Body of pancreas (tissue), 4 donors: ENCODE measurements around the gene BOD1L1.

Experiments used
- CTCF ChIP-seq, 7 experiments: fragments of 450-650 bp in 4 of 7; fragments of 200-600 bp in 3 of 7; sonication (generic) in 3 of 7; IDR thresholded peaks; one replicate each; pipeline ENCODE4 v1.5.1; 2016 to 2019; ENCODE audit warnings: antibody characterized with exemption in 7 of 7
- POLR2A ChIP-seq, 3 donors: fragments of 450-650 bp; IDR thresholded peaks; one replicate each; pipeline ENCODE4 v1.6.1; 2016; ENCODE audit warnings: antibody characterized with exemption in 3 of 3, mild to moderate bottlenecking in 2 of 3

GRCh38 chr4:13597141-13597540, 30.4 kb downstream of the BOD1L1 start:
- TF ChIP-seq CTCF (IDR thresholded peaks at IDR 0.05) (no peak), POLR2A (IDR thresholded peaks at IDR 0.05) (no peak)
